Activated CD8-positive, alpha-beta memory T cell treated with anti-CD3 and anti-CD28 coated beads for 1 hour (primary cell): ENCODE results near the gene ZNF763.
"Not testable (repeated sequence)": the region's sequence is repeated elsewhere in the genome, so short reads cannot be mapped to it uniquely, and the experiment has no call there.

Experiments
- DNase-seq, 2 donors: peaks; one replicate each; pipeline ENCODE4 v3.0.0-alpha.2; 2020; ENCODE audit warnings: low read depth in 1 of 2; ENCODE audit errors: extremely low read depth in 1 of 2

ZNF763 gene

GRCh38 chr19:11964858-11965645 is at the start of gene ZNF763:
Gene ZNF763, plus strand, starts transcription at chr19:11965040. Its CDS starts 169 bp downstream, at chr19:11965209.
- DNase-seq, result peak; percentile 73 to 80

DNA sequence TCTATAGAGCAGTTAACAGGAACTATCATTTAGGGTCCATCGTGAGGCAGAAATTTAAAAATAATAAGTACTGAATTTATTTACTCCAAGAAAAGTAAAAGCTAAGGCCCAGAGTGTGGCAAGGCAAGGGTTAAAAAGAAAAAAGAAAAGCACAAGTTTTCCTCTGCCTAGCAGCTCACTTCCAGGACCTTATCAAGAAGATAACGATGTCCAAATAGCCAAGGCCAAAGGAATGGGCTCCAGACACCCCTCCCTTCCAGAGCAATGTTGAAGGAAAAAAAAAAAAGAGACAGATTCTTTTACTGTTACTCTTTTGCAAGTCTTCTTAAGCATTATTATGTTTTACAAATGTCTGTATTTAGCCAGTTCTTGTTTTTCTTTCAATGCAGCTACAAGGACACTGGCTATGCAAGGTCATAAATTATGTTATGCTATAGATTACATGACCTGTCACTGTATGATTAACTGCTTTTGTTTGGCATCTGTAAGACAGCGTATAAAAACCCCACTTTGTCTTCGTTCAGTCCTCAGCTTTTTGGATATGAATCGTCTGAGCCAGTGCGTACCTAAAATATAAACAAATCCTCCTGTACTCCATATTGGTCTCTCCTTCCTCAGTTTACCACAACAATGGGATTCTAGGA is 42.9 kb upstream of the ZNF763 start:
- no peak for DNase-seq

DNA sequence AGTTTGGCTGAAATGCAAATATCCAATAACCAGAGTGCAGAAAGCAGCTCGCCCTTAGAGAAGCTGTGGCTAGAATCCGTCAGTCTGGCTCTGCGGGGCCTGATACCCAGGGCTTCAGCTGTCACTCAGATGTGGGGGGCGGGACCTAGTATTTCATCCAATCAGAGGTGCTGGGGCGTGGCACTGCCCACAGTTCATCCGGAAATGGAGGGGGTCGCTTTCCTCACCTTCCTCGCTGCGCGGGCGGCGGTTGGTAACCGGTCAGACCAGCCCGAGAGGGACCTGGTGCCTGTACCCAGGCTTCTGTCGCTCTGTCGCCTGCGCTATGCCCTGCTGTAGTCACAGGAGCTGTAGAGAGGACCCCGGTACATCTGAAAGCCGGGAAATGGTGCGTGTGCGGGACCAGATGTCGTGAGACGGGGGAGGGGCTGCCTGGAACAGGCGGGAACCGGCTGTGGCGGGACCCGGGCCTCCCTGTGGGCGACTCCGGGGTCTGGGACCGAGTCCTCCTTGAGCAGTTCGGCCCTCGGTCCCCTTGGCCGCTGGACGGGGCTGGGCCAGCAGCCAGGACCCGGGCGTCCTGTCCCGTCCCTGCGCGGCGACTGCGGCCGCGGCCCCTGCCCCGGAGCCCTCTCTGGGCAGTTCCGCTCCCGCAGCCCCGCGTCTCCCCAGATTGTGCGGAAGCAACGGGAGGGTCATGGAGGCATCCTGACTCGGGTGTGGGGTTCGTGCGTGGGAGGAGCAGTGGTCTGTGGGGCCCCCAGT is 39.8 kb upstream of the ZNF763 start, which contains the start of gene ZNF700:
Gene ZNF700 (plus strand): TSS at position 222 of the 765 bp plus-strand sequence. CDS start 104 bp downstream, at position 326.
- peak; percentile 79 to 83 for DNase-seq

- not testable (repeated sequence) for DNase-seq
These were observed 39.1 kb upstream of the ZNF763 start for GRCh38 chr19:11925651-11926187.

GRCh38 chr19:11927227-11927626 is 37.6 kb upstream of the ZNF763 start:
- DNase-seq, result no peak

GRCh38 chr19:11931051-11931450 is 33.8 kb upstream of the ZNF763 start:
- no peak for DNase-seq

GRCh38 chr19:11931513-11931912 is 33.3 kb upstream of the ZNF763 start:
- DNase-seq, result no peak

DNA sequence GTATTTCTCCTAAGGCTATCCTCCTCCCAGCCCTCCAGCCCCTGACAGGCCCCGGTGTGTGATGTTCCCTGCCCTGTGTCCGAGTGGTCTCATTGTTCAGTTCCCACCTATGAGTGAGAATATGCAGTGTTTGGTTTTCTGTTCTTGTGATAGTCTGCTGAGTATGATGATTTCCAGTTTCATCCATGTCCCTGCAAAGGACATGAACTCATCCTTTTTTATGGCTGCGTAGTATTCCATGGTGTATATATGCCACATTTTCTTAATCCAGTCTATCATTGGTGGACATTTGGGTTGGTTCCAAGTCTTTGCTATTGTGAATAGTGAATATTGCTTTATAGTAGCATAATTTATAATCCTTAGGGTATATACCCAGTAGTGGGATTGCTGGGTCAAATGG is 29.0 kb upstream of the ZNF763 start:
- DNase-seq, result not testable (repeated sequence)

DNA sequence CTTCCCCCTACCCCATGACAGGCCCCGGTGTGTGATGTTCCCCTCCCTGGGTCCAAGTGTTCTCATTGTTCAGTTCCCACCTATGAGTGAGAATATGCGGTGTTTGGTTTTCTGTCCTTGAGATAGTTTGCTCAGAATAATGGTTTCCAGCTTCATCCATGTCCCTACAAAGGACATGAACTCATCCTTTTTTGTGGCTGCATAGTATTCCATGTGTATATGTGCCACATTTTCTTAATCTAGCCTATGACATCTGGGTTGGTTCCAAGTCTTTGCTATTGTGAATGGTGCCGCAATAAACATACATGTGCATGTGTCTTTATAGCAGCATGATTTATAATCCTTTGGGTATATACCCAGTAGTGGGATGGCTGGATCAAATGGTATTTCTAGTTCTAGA is 26.5 kb upstream of the ZNF763 start:
- DNase-seq, result not testable (repeated sequence)

DNA sequence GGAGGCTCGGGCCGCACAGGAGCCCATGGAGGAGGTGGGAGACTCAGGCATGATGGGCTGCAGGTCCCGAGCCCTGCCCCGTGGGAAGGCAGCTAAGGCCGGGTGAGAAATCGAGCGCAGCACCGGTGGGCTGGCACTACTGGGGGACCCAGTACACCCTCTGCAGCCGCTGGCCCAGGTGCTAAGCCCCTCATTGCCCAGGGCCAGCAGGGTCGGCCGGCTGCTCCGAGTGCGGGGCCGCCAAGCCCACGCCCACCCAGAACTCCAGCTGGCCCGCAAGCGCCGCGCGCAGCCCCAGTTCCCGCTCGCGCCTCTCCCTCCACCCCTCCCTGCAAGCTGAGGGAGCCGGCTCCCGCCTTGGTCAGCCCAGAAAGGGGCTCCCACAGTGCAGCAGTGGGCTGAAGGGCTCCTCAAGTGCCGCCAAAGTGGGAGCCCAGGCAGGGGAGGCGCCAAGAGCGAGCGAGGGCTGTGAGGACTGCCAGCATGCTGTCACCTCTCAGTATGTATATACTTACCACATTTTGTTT is 23.4 kb upstream of the ZNF763 start:
- not testable (repeated sequence) for DNase-seq

- no peak for DNase-seq
These were observed 22.6 kb upstream of the ZNF763 start for GRCh38 chr19:11942008-11942842.

- no peak for DNase-seq
These were observed 22.1 kb upstream of the ZNF763 start for GRCh38 chr19:11942843-11943108.

- DNase-seq, result no peak
These were observed 20.2 kb upstream of the ZNF763 start for GRCh38 chr19:11944656-11945055.

DNA sequence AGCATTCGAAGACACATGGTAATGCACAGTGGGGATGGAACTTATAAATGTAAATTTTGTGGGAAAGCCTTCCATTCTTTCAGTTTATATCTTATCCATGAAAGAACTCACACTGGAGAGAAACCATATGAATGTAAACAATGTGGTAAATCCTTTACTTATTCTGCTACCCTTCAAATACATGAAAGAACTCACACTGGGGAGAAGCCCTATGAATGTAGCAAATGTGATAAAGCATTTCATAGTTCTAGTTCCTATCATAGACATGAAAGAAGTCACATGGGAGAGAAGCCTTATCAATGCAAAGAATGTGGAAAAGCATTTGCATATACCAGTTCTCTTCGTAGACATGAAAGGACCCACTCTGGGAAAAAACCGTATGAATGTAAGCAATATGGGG is 16.2 kb upstream of the ZNF763 start:
- DNase-seq, result no peak

DNA sequence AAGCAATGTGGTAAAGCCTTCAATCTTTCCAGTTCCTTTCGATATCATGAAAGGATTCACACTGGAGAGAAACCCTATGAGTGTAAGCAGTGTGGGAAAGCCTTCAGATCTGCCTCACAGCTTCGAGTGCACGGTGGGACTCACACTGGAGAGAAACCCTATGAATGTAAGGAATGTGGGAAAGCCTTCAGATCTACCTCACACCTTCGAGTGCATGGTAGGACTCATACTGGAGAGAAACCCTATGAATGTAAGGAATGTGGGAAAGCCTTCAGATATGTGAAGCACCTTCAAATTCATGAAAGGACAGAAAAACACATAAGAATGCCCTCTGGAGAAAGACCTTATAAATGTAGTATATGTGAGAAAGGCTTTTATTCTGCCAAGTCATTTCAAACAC is 15.6 kb upstream of the ZNF763 start:
- DNase-seq, result no peak

- not testable (repeated sequence) for DNase-seq
These were observed 15.2 kb upstream of the ZNF763 start for GRCh38 chr19:11949614-11950080.

GRCh38 chr19:11950312-11950711 is 14.5 kb upstream of the ZNF763 start:
- DNase-seq, result no peak

DNA sequence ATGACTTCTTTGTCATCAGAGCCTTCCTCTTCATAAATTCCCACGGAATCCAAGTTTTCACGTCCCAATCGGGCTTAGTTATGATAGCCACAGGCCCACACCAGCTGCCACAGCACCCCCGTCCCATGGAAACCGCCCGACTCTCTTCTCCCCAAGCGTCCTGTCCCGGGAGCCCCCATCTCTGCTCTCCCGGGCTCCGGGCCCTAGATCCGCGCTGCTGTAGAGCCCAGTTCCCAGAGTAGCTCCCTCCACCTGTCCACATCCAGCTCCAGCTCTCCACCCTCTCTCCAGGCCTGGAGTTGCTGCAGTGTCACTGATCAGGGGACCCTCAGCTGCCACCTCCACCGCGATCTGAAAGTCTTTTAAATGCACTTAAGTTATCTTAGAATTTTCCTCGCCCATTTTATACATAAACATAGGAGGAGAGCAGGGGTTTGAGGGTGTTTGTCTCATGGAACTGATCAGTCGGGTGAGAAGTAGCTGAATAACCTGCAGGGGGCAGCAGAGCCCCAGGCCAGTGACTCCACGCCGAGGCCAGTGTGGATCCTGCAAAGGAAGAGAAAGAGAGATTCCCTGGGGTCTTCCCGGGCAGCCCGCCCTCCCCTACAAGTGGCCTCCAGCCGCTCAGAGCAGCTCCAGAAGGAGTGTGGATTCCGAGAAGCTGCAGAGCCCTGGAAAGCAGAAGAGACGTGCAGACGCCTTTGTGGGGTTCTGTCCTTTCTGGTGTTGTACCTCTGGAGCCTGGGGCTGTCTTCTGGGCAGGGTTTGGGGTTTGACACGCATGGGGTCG is 1.1 kb upstream of the ZNF763 start:
- DNase-seq, result peak; percentile 48 to 57

DNA sequence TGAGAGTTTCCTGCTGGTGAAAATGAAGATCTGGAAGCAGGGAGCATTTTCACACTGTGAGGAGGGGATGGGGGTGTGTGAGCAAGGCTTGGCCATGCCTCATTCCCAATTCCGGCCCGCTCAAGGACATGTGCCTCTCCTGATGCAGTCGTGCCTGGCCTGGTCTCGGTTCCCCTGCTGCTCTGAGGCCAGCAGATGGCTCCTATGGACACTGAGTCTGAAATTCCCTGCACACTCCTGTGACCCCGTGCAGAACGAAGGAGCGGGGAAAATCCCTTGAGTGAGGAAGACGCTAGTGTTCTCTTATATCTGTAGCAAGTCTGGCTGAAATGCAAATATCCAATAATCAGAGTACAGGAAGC is 363 bp upstream of the ZNF763 start:
- DNase-seq, result no peak
